ENCODE measurements around the gene ACTR3.

The ACTR3 gene

GRCh38 chr2:114001937-114002336 lies 112.0 kb downstream of the ACTR3 start:
- no peak for DNase-seq

GRCh38 chr2:114005110-114005783 lies 115.4 kb downstream of the ACTR3 start:
- DNase-seq: no peak

DNA sequence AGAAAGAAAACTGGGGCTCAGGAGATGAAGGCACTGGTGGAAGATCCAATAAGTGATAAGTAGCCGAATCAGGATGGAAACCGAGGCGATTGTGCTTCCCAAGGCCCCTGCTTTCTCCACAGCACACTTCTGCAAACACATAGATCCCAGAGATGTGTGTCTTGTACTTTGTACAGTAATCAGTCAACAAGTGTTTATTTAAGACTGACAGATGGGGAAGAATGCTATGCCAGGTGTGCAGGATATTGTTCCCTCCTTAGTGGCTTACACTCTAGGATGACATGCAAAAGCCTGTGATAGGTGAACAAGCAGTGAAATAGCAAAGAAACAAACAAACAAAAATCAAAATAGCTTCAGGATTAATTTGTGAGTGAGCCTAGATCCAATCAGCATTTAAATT lies 116.6 kb downstream of the ACTR3 start:
- no peak for DNase-seq

DNA sequence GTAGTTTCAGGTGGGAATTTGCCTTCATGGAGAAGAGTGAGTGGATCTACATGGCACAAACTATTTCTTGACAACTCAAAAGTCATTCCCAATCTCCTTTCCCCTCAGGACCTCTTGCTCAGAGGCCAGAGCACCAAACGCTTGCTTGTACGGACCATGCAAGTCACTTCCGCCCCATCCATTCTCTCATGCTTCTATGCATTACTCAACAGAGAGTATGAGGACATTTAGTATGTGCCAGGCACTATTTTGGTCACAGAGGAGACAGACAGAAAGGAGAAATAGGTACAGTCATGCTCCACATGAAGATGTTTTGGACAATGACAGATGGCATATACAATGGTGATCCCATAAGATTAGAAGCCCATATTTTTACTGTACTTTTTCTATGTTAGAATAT lies 117.5 kb downstream of the ACTR3 start:
- DNase-seq: no peak

GRCh38 chr2:114008720-114009119 lies 118.8 kb downstream of the ACTR3 start:
- DNase-seq: no peak

GRCh38 chr2:114009205-114009944 lies 119.5 kb downstream of the ACTR3 start:
- no peak for DNase-seq

DNA sequence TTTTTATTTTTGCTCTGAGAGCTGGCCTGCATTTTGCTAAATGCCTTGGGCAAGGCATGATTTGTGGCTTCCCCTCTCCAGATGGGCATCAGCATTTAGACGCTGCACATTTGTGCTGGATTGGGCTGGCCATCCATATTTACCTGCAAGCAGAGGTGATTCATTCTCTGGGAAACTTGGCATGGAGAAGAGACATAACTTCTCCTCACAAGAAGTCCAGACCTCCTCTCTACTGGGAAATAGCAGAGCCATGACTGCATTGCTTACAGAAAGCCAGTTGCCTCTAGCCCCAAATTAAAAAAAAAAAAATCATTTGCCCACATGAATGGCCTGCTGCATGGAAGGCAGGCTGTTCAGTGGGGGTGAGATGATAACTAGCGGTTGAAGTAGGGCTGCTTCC lies 120.1 kb downstream of the ACTR3 start:
- DNase-seq: no peak

DNA sequence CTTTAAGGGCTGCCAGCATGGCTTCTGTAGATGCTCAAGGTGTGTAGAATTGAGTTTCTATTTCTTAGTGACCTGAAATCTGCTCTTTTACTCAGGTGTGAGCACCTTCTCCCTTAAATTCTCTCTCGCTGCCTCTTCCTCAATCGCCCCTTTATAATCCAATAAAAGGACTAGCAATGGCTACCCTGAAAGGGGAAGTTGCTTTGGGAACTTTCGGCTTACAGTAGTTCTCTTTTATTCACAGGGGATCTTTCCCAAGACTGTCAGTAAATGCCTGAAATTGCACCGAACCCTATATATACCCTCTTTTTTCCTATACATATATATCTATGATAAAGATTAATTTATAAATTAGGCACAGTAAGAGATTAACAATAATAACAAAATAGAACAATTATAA lies 121.8 kb downstream of the ACTR3 start:
- DNase-seq: no peak

Measured in right kidney (tissue), 1 donor.